CD14-positive monocyte (primary cell): ENCODE results near the gene HORMAD2. TPM values are rescaled to one million over a fixed set of nuclear protein-coding genes. Genes with fewer than 3 reads are reported as not detected.
"Not testable (repeated sequence)": the region's sequence is repeated elsewhere in the genome, so short reads cannot be mapped to it uniquely, and the experiment has no call there.

Experiments
- DNase-seq, 3 donors: peaks; one replicate each; pipeline ENCODE4 v3.0.0-alpha.2; 2011 to 2022
- H2AFZ ChIP-seq: 2 replicates; pipeline ENCODE4 v1.6.0; 2012; ENCODE audit warnings: mild to moderate bottlenecking, low read depth, low read length, inconsistent platforms; ENCODE audit not compliant: insufficient read depth, poor library complexity, severe bottlenecking
- H3K27ac ChIP-seq, 2 donors: 1 replicate in 1 of 2; 2 replicates in 1 of 2; pipeline ENCODE4 v1.5.1; 2012 to 2013; ENCODE audit warnings: low read length in 2 of 2, control low read depth in 1 of 2, inconsistent platforms in 1 of 2, low read depth in 1 of 2, mild to moderate bottlenecking in 1 of 2
- H3K27me3 ChIP-seq, 2 donors: one replicate each; pipeline versions ENCODE4 v1.6.0 to v1.6.1; 2011 to 2013; ENCODE audit warnings: low read length in 2 of 2; ENCODE audit not compliant: control insufficient read depth in 2 of 2, insufficient read depth in 2 of 2
- H3K36me3 ChIP-seq, 2 donors: replicated peaks in 1 of 2; 1 replicate in 1 of 2; 2 replicates in 1 of 2; pipeline versions ENCODE4 v1.5.1 to v1.6.1; 2012 to 2013; ENCODE audit warnings: low read length in 2 of 2, control low read depth in 1 of 2, inconsistent platforms in 1 of 2, mild to moderate bottlenecking in 1 of 2; ENCODE audit not compliant: insufficient read depth in 2 of 2, control insufficient read depth in 1 of 2
- H3K4me1 ChIP-seq, 2 donors: 1 replicate in 1 of 2; 2 replicates in 1 of 2; pipeline versions ENCODE4 v1.5.1 to v1.6.1; 2012 to 2013; ENCODE audit warnings: low read length in 2 of 2, control low read depth in 1 of 2, inconsistent platforms in 1 of 2, mild to moderate bottlenecking in 1 of 2, moderate library complexity in 1 of 2; ENCODE audit not compliant: insufficient read depth in 2 of 2, control insufficient read depth in 1 of 2
- H3K4me2 ChIP-seq: replicated peaks from 2 replicates; pipeline ENCODE3; 2012; ENCODE audit warnings: low read length, moderate library complexity, mild to moderate bottlenecking; ENCODE audit not compliant: poor library complexity, severe bottlenecking; ENCODE audit errors: extremely low read depth
- H3K4me3 ChIP-seq, 3 experiments: fragments of 200-600 bp in 1 of 3; sonication (generic) in 1 of 3; replicated peaks in 1 of 3; 1 replicate in 2 of 3; 2 replicates in 1 of 3; pipeline ENCODE4 v1.5.1; 2011 to 2013; ENCODE audit warnings: low read length in 3 of 3, mild to moderate bottlenecking in 3 of 3, control low read depth in 2 of 3, low read depth in 2 of 3, inconsistent platforms in 1 of 3, moderate library complexity in 1 of 3
- H3K79me2 ChIP-seq: 2 replicates; pipeline ENCODE4 v1.6.0; 2012; ENCODE audit warnings: mild to moderate bottlenecking, control low read depth, inconsistent platforms, low read length, moderate library complexity; ENCODE audit not compliant: insufficient read depth
- H3K9ac ChIP-seq: 2 replicates; pipeline ENCODE4 v1.6.0; 2017; ENCODE audit warnings: low read length, mild to moderate bottlenecking; ENCODE audit not compliant: insufficient read depth, poor library complexity, severe bottlenecking
- H3K9me3 ChIP-seq, 2 donors: replicated peaks in 1 of 2; 1 replicate in 1 of 2; 2 replicates in 1 of 2; pipeline versions ENCODE4 v1.5.1 to v1.6.1; 2012 to 2013; ENCODE audit warnings: low read length in 2 of 2, control low read depth in 1 of 2; ENCODE audit not compliant: control insufficient read depth in 1 of 2, insufficient read depth in 1 of 2
- H4K20me1 ChIP-seq: 2 replicates; pipeline ENCODE4 v1.6.0; 2012; ENCODE audit warnings: mild to moderate bottlenecking, low read length, control low read depth, moderate library complexity; ENCODE audit not compliant: insufficient read depth
- H3K27ac Mint-ChIP-seq, 7 donors: one replicate each; pipeline ENCODE4 v1.8.0; 2020; ENCODE audit warnings: mild to moderate bottlenecking in 7 of 7, mixed read lengths in 7 of 7, moderate library complexity in 6 of 7, inconsistent platforms in 2 of 7
- H3K27me3 Mint-ChIP-seq, 3 donors: one replicate each; pipeline ENCODE4 v1.8.0; 2021 to 2022; ENCODE audit warnings: low read depth in 3 of 3, mild to moderate bottlenecking in 3 of 3, mixed read lengths in 3 of 3, moderate library complexity in 3 of 3, inconsistent platforms in 1 of 3
- H3K36me3 Mint-ChIP-seq, 2 donors: one replicate each; pipeline ENCODE4 v1.8.0; 2020; ENCODE audit warnings: mixed read lengths in 2 of 2, inconsistent platforms in 1 of 2, mild to moderate bottlenecking in 1 of 2
- H3K4me1 Mint-ChIP-seq: one replicate; pipeline ENCODE4 v1.8.0; 2020; ENCODE audit warnings: mild to moderate bottlenecking, mixed read lengths
- H3K4me3 Mint-ChIP-seq, 2 donors: one replicate each; pipeline ENCODE4 v1.8.0; 2020; ENCODE audit warnings: mild to moderate bottlenecking in 2 of 2, mixed read lengths in 2 of 2, moderate library complexity in 1 of 2
- H3K9me3 Mint-ChIP-seq, 7 donors: one replicate each; pipeline ENCODE4 v1.8.0; 2020 to 2022; ENCODE audit warnings: mixed read lengths in 7 of 7, mild to moderate bottlenecking in 6 of 7, moderate library complexity in 6 of 7, inconsistent platforms in 2 of 7
- WGBS: methylation state at CpG from one replicate; pipeline ENCODE4 v1.1.5; 2013; ENCODE audit warnings: missing lambda C conversion rate; ENCODE audit not compliant: insufficient coverage; 5-methylcytosine and 5-hydroxymethylcytosine counted together
- intact Hi-C, 2 donors: fragments of 100-400 bp; cut with micrococcal nuclease; formaldehyde crosslinking; loops; one replicate each; pipeline versions ENCODE4 v1.15.0 to v1.15.1; 2023
- polyA plus RNA-seq, 3 donors: library from polyadenylated mRNA; depleted of rRNA in 1 of 3; unstranded in 2 of 3; stranded (reverse) in 1 of 3; fragments of 300-500 nt in 2 of 3; fragments of >200 nt in 1 of 3; fragmentation: Illumina TruSeq in 2 of 3; gene quantifications; 1 replicate in 2 of 3; 2 replicates in 1 of 3; pipeline ENCODE4 v1.2.3, GENCODE V29; 2012 to 2021
- TF ChIP-seq, protein P1 (sequence below): fragments of 200-600 bp; IDR thresholded peaks from one replicate; pipeline ENCODE4 v1.8.0; 2022; ENCODE audit warnings: antibody characterized with exemption, mild to moderate bottlenecking

HORMAD2 gene
- polyA plus RNA-seq, 3 donors, result not detected

DNA sequence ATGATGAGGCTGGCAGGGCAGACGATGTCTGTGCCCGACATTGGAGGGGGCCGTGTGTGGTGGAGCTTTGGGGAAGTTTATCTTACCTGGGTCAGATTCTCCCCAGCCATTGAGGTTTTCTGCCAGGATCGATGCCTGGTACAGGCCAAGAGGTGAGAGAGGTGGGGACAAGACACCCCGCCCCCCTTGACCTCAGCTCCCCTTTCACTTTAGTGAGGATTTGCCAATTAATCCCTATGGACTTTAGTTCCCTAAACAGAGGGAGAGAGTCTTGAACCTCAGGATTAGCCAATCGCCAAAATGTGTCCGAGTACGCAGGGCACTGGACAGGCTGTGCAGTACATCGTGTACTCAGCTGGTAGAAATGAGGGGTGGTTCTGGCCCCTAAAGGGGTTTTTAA lies 541 bp downstream of the HORMAD2 start:
- Mint-ChIP-seq H3K36me3 (no peaks in the 10 kb centered on the region), H3K27me3 (peaks cover 14 to 40% (median 15%) of the 10 kb centered on the region in 3 donors), H3K4me3 (no peak overlapping the region), H3K9me3 (peaks cover 2 to 10% (median 5%) of the 10 kb centered on the region in 7 donors), H3K4me1 (peaks cover 7% of the 10 kb centered on the region), H3K27ac (peak overlapping the region in 1 of 7 donors; percentile 30)
- H3K9me3 ChIP-seq, result no peaks in the 10 kb centered on the region
- 83% methylated on average over 3 of the region's 9 CpGs for WGBS
- no peaks in the 10 kb centered on the region for H4K20me1 ChIP-seq
- H3K27me3 ChIP-seq, result peaks cover 1 to 24% of the 10 kb centered on the region in 2 donors
- TF ChIP-seq, protein P1, sequence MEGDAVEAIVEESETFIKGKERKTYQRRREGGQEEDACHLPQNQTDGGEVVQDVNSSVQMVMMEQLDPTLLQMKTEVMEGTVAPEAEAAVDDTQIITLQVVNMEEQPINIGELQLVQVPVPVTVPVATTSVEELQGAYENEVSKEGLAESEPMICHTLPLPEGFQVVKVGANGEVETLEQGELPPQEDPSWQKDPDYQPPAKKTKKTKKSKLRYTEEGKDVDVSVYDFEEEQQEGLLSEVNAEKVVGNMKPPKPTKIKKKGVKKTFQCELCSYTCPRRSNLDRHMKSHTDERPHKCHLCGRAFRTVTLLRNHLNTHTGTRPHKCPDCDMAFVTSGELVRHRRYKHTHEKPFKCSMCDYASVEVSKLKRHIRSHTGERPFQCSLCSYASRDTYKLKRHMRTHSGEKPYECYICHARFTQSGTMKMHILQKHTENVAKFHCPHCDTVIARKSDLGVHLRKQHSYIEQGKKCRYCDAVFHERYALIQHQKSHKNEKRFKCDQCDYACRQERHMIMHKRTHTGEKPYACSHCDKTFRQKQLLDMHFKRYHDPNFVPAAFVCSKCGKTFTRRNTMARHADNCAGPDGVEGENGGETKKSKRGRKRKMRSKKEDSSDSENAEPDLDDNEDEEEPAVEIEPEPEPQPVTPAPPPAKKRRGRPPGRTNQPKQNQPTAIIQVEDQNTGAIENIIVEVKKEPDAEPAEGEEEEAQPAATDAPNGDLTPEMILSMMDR, result no peak
- H3K9ac ChIP-seq, result no peak overlapping the region
- no peak overlapping the region for H3K4me2 ChIP-seq
- no peak for DNase-seq
- intact Hi-C loops, result loop anchor here in 1 of 2 donors (10.0 kb wide), 2 partner anchors 456 to 486 kb away; no protein-coding TSS in a partner anchor
- H3K79me2 ChIP-seq, result no peaks in the 10 kb centered on the region
- no peak overlapping the region for H3K27ac ChIP-seq
- no peak overlapping the region for H2AFZ ChIP-seq
- H3K4me3 ChIP-seq, result no peak overlapping the region
- H3K36me3 ChIP-seq, result no peaks in the 10 kb centered on the region
- peaks cover 6 to 7% of the 10 kb centered on the region in 2 donors for H3K4me1 ChIP-seq

DNA sequence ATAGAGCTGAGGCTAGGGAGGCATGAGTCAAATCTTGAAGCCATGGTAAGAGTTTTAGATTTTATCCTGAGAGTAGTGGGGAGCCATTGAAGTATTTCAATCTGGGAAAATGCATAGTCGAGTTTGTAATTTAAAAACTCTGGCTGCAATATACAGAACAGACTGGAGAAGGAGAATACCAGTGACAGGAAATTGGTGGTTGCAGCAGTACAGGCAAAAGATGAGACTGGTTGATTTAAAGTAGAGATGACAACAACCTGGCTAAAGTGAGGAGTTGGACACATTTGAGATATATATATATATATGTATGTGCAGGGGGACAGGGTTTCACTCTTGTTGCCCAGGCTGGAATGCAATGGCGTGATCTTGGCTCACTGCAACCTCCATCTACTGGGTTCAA lies 6.2 kb downstream of the HORMAD2 start:
- Mint-ChIP-seq H3K27me3 (peaks cover 0 to 2% (median 1%) of the 10 kb centered on the region in 3 donors), H3K4me3 (no peak overlapping the region), H3K27ac (no peak overlapping the region), H3K9me3 (peaks cover 1 to 7% (median 4%) of the 10 kb centered on the region in 7 donors), H3K36me3 (no peaks in the 10 kb centered on the region), H3K4me1 (peaks cover 16% of the 10 kb centered on the region)
- Histone ChIP-seq H3K27me3 (no peaks in the 10 kb centered on the region), H3K27ac (no peak overlapping the region), H2AFZ (no peak overlapping the region), H3K36me3 (no peaks in the 10 kb centered on the region), H3K4me1 (peaks cover 0 to 10% of the 10 kb centered on the region in 2 donors), H3K9ac (no peak overlapping the region), H3K9me3 (no peaks in the 10 kb centered on the region), H3K4me3 (no peak overlapping the region), H4K20me1 (no peaks in the 10 kb centered on the region), H3K4me2 (no peak overlapping the region), H3K79me2 (no peaks in the 10 kb centered on the region)
- TF ChIP-seq, protein P1, result no peak
- no peak for DNase-seq
- intact Hi-C loops, result loop anchor here in 1 of 2 donors (10.0 kb wide), 2 partner anchors 462 to 492 kb away; no protein-coding TSS in a partner anchor
- WGBS, result 100% methylated on average over 1 of the region's 2 CpGs

DNA sequence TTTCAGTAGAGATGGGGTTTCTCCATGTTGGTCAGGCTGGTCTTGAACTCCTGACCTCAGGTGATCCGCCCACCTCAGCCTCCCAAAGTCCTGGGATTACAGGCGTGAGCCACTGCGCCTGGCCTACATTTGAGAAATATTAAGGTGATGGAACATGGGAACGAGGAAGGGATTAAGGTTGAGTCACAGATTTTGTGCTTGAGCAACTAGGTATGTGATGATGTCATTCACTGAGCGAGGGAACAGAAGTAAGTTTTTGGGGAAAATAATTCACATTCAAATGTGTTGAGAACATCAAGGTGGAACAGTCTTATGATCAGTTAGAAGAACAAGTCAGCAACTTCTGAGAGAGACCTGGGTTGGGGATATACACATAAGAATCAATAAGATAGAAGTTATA lies 6.8 kb downstream of the HORMAD2 start:
- not testable (repeated sequence) for H3K9ac ChIP-seq, H4K20me1 ChIP-seq, H3K36me3 Mint-ChIP-seq, H3K4me1 ChIP-seq, H3K27me3 Mint-ChIP-seq, H3K9me3 Mint-ChIP-seq, H3K36me3 ChIP-seq, H3K4me2 ChIP-seq, H3K27me3 ChIP-seq, H3K4me3 ChIP-seq, H3K79me2 ChIP-seq, H3K27ac Mint-ChIP-seq, H3K9me3 ChIP-seq, H3K4me3 Mint-ChIP-seq, H2AFZ ChIP-seq, H3K27ac ChIP-seq
- intact Hi-C loops, result loop anchor here in 1 of 2 donors (10.0 kb wide), 2 partner anchors 462 to 492 kb away; no protein-coding TSS in a partner anchor
- peaks cover 16% of the 10 kb centered on the region for H3K4me1 Mint-ChIP-seq
- 61% methylated on average over 3 of the region's 5 CpGs for WGBS
- DNase-seq, result peak in 1 of 3 donors; percentile 8
